Endodermal cell (in vitro differentiated cells): ENCODE data around the gene CDH9. TPM values are rescaled to one million over a fixed set of nuclear protein-coding genes. Genes with fewer than 3 reads are reported as not detected.

Experiments
- DNase-seq: peaks from one replicate; pipeline ENCODE4 v3.0.0-alpha.2; 2017
- H3K27ac ChIP-seq: 2 replicates; pipeline ENCODE4 v1.5.1; 2013; ENCODE audit warnings: mild to moderate bottlenecking, low read depth, low read length, moderate library complexity
- H3K27me3 ChIP-seq: 2 replicates; pipeline ENCODE4 v1.6.1; 2013; ENCODE audit warnings: mild to moderate bottlenecking, low read length, moderate library complexity; ENCODE audit not compliant: insufficient read depth, control insufficient read depth, poor library complexity, severe bottlenecking
- H3K36me3 ChIP-seq: 2 replicates; pipeline ENCODE4 v1.7.0; 2013; ENCODE audit warnings: mild to moderate bottlenecking, low read length, moderate library complexity; ENCODE audit not compliant: control insufficient read depth, insufficient read depth
- H3K4me1 ChIP-seq: one replicate; pipeline ENCODE4 v1.7.0; 2013; ENCODE audit warnings: low read length; ENCODE audit not compliant: control insufficient read depth, insufficient read depth
- H3K4me3 ChIP-seq: 2 replicates; pipeline ENCODE4 v1.5.1; 2013; ENCODE audit warnings: mild to moderate bottlenecking, low read length, moderate library complexity
- H3K9ac ChIP-seq: 2 replicates; pipeline ENCODE4 v1.6.1; 2013; ENCODE audit warnings: mild to moderate bottlenecking, low read length, moderate library complexity; ENCODE audit not compliant: poor library complexity, severe bottlenecking; ENCODE audit errors: extremely low read depth
- H3K9me3 ChIP-seq: 2 replicates; pipeline ENCODE4 v1.6.1; 2013; ENCODE audit warnings: mild to moderate bottlenecking, low read length, moderate library complexity; ENCODE audit not compliant: control insufficient read depth
- H3K27ac Mint-ChIP-seq: 2 replicates; pipeline ENCODE4 v1.8.0; 2020; ENCODE audit warnings: mixed read lengths
- H3K27me3 Mint-ChIP-seq: 2 replicates; pipeline ENCODE4 v1.8.0; 2021; ENCODE audit warnings: mild to moderate bottlenecking, mixed read lengths; ENCODE audit not compliant: insufficient read depth
- H3K36me3 Mint-ChIP-seq: 2 replicates; pipeline ENCODE4 v1.8.0; 2020; ENCODE audit warnings: low read depth, mixed read lengths
- H3K4me1 Mint-ChIP-seq: 2 replicates; pipeline ENCODE4 v1.8.0; 2020; ENCODE audit warnings: mixed read lengths
- H3K4me3 Mint-ChIP-seq: 2 replicates; pipeline ENCODE4 v1.8.0; 2020; ENCODE audit warnings: mild to moderate bottlenecking, moderate library complexity, mixed read lengths
- H3K9me3 Mint-ChIP-seq: 2 replicates; pipeline ENCODE4 v1.8.0; 2020; ENCODE audit warnings: mild to moderate bottlenecking, mixed read lengths
- CTCF ChIP-seq: fragments of 200-600 bp; sonication (generic); conservative IDR thresholded peaks from 2 replicates; pipeline ENCODE4 v1.5.0; 2021; ENCODE audit warnings: antibody characterized with exemption, mild to moderate bottlenecking
- WGBS, 2 experiments: methylation state at CpG; one replicate each; pipeline versions ENCODE4 v1.1.5 to v1.1.7; 2013; ENCODE audit warnings: missing lambda C conversion rate in 2 of 2, mixed read lengths in 1 of 2; ENCODE audit not compliant: insufficient coverage in 1 of 2, insufficient read length in 1 of 2; 5-methylcytosine and 5-hydroxymethylcytosine counted together
- total RNA-seq, 2 donors: library from RNA; stranded (reverse); fragmentation: NEBNext Ultra II Directional in 1 of 2; extraction: Animal tissue kit (Norgen Biotek cat#: 25700) in 1 of 2; gene quantifications; 2 replicates in 1 of 2; 3 replicates in 1 of 2; pipeline ENCODE4 v1.2.1, GENCODE V29; 2021

CDH9 gene
- total RNA-seq, 2 donors from 2014 or later = not detected

- H3K4me3 Mint-ChIP-seq = no peak overlapping the region
- no peak for DNase-seq
- Histone ChIP-seq H3K9me3 (no peaks in the 10 kb centered on the region), H3K27ac (no peak overlapping the region), H3K9ac (no peak overlapping the region), H3K4me3 (no peak overlapping the region), H3K27me3 (no peaks in the 10 kb centered on the region), H3K36me3 (no peaks in the 10 kb centered on the region), H3K4me1 (peaks cover 2% of the 10 kb centered on the region)
- no peaks in the 10 kb centered on the region for H3K9me3 Mint-ChIP-seq
- 93% methylated on average over 1 of the region's 1 CpG; no CpG with 5 or more reads in 1 of the 2 experiments for WGBS, 2 experiments
- no peaks in the 10 kb centered on the region for H3K27me3 Mint-ChIP-seq
- H3K4me1 Mint-ChIP-seq = peaks cover 12% of the 10 kb centered on the region
- no peak for TF ChIP-seq CTCF
- no peak overlapping the region for H3K27ac Mint-ChIP-seq
- H3K36me3 Mint-ChIP-seq = no peaks in the 10 kb centered on the region
Observed at GRCh38 chr5:27041372-27041771, 3.0 kb upstream of the CDH9 start.

DNA sequence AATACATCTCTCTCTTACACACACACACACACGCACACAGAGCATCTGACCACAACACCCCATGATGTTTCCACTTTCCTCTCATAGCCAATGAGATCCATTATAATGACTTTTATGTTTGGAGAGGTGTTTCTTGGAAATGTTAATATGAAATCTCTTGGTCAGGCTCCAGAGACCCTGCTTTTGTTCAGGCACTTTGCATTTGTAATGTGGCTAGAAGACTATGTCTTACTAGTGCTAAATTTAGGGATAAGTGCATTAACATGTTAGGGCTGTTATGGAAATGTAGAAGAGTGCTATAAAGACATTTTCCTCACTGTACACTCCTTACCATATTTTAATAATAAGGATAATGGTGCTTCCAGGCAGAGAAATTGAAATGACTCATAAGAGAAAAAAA is 3.8 kb downstream of the CDH9 start:
- H3K36me3 ChIP-seq = no peaks in the 10 kb centered on the region
- peaks cover 12% of the 10 kb centered on the region for H3K4me1 Mint-ChIP-seq
- H3K9me3 Mint-ChIP-seq = no peaks in the 10 kb centered on the region
- H3K27ac ChIP-seq = no peak overlapping the region
- no peak for TF ChIP-seq CTCF
- no peak for DNase-seq
- no peak overlapping the region for H3K27ac Mint-ChIP-seq
- H3K4me3 Mint-ChIP-seq = no peak overlapping the region
- no peak overlapping the region for H3K4me3 ChIP-seq
- 50% methylated on average over 1 of the region's 1 CpG; no CpG with 5 or more reads in 1 of the 2 experiments for WGBS, 2 experiments
- H3K27me3 Mint-ChIP-seq = no peaks in the 10 kb centered on the region
- H3K9me3 ChIP-seq = no peaks in the 10 kb centered on the region
- H3K4me1 ChIP-seq = peaks cover 2% of the 10 kb centered on the region
- no peaks in the 10 kb centered on the region for H3K36me3 Mint-ChIP-seq
- H3K27me3 ChIP-seq = no peaks in the 10 kb centered on the region
- H3K9ac ChIP-seq = no peak overlapping the region

DNA sequence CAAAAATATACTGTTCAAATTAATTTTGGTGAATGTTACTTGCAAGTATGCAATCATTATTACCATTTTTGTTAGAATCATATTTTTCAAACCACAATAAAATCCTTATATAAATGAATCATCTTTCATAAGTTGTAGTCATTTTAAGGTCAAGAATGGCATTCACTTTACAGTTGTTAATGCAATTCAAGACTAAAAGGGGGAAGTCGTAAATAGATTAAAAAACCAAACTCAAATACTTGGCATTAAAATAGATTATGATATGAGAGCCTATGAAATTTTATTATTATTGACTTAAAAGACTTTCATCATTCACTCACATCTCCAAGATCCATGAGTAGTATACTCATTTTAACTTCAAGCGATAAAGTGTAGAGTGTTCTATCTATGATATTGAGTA is 11.6 kb downstream of the CDH9 start:
- DNase-seq = no peak
- no peak overlapping the region for H3K9ac ChIP-seq
- no peak overlapping the region for H3K27ac Mint-ChIP-seq
- H3K4me3 ChIP-seq = no peak overlapping the region
- H3K27me3 ChIP-seq = no peaks in the 10 kb centered on the region
- H3K27ac ChIP-seq = no peak overlapping the region
- no peaks in the 10 kb centered on the region for H3K36me3 ChIP-seq
- H3K4me1 Mint-ChIP-seq = no peaks in the 10 kb centered on the region
- 100% methylated on average over 1 of the region's 2 CpGs; no CpG with 5 or more reads in 1 of the 2 experiments for WGBS, 2 experiments
- no peaks in the 10 kb centered on the region for H3K36me3 Mint-ChIP-seq
- no peak overlapping the region for H3K4me3 Mint-ChIP-seq
- H3K27me3 Mint-ChIP-seq = no peaks in the 10 kb centered on the region
- no peaks in the 10 kb centered on the region for H3K9me3 Mint-ChIP-seq
- H3K4me1 ChIP-seq = no peaks in the 10 kb centered on the region
- TF ChIP-seq CTCF = no peak
- H3K9me3 ChIP-seq = no peaks in the 10 kb centered on the region
